ENCODE data around the gene ZNF467.

The ZNF467 gene

GRCh38 chr7:149723795-149724495, 49.4 kb downstream of the ZNF467 start:
- DNase-seq: no peak

GRCh38 chr7:149723082-149723767, 50.2 kb downstream of the ZNF467 start:
- no peak for DNase-seq

- no peak for DNase-seq
Observed at GRCh38 chr7:149722356-149722957, 50.9 kb downstream of the ZNF467 start.

- peak; percentile 1 for DNase-seq
Observed at GRCh38 chr7:149721084-149721601, 52.2 kb downstream of the ZNF467 start.

- no peak for DNase-seq
Observed at GRCh38 chr7:149720372-149721083, 52.9 kb downstream of the ZNF467 start.

GRCh38 chr7:149719912-149720335, 53.5 kb downstream of the ZNF467 start:
- DNase-seq: no peak

DNA sequence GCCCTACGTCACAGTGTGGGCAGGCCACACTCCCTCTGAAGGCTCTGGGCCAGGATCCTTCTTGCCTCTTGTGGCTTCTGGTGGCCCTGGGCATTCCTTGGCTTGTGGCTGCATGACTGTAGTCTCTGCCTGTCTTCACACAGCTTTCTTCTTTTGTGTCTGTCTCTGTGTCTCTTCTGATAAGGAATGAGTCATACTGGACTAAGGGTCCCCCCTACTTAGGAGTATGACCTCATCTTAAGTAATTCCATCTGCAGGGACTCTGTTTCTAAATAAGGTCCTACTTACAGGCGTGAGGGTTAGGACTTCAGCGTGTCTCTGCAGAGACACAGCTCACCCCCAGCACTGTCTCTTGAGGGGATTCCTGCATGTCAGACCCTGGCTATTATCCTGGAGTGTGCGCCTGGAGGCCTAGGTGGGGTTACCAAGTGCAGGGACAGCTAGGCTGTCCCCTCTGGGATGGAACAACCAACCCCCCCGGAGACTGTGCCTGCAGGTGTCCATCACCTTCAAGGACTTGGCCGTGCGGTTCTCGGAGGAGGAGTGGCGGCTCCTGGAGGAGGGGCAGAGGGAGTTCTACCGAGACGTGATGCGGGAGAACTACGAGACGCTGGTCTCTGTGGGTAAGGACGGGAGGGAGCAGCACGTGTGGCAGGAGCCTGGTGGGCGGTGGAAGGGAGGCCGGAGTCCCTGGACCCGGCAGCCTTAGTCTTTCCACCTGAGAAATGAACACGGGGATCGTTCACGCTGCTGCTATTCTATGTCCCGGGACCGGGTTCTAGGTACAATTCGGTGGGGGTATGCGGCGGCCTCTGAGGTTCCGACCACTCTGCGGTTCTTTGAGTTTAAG, 54.1 kb downstream of the ZNF467 start:
- DNase-seq: no peak

DNA sequence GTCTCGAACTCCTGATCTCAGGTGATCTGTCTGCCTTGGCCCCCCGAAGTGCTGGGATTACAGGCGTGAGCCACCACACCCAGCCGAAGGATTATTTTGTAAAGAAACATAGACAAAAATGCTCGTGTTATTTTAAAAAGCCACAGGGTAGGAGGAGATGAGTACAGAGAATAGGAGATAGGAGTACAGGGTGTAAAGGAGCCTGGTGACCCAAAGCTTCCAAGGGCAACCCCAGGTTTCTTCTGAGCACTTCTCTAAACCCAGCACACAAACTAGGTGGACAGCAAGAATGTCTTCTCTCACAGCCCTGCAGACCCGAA, 54.7 kb downstream of the ZNF467 start:
- DNase-seq: no peak

DNA sequence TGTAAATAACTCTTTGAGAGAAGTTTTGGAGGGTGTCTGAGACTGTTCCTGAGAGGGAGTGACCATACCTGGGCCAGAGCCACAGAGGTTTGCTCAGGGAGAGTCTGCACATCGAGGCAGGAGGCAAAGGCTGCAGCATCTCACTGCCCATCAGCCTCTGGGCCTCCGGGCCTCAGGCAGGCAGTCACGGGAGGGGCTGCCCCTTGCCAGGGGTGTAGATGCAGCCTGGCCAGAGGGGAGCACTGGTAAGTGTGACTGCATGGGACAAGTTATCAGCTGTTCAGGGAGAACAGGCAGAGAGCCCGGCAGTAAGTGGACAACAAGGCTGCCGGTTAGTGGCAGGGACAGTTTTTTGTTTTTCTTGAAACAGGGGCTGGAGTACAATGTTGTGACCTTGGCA, 55.9 kb downstream of the ZNF467 start:
- no peak for DNase-seq

DNA sequence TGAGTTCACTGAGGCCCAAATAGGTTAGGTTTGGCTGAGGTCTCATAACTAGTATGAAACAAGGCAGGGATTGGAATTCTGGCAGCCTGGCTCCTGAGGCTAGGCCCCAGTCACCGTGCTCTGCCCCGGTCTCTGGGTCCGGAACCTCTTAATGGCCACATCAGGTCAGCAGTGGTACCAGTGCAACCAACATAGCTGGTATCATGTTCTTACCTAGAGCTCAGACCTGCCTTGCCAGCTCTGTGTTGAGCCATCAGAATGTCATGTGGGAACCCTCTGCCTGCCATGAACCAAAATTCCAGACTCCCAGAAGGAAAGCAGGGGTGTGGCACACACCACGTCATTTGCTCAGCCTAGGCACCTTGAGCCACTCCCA, 56.5 kb downstream of the ZNF467 start:
- no peak for DNase-seq

GRCh38 chr7:149716007-149716931, 57.1 kb downstream of the ZNF467 start:
- no peak for DNase-seq

DNA sequence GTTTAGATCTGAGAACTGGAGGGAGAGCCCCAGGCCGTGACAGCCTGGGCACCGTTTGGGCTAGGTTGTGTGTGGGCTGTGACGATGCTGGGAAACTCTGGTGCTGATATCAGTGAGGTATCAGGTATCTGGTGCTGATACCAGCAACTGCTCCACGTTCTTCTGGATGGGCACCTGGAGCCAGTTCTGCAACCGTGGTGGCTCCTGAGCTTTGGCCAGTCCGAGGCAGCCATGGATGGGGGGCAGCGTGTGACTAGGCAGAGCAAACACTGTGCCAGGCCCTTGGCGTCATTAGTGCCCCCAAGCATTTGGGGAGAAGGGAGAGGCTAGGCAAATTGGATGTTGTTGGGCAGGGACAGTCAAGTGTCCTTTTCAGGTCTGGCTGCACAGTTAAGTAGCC, 57.9 kb downstream of the ZNF467 start:
- no peak for DNase-seq

DNA sequence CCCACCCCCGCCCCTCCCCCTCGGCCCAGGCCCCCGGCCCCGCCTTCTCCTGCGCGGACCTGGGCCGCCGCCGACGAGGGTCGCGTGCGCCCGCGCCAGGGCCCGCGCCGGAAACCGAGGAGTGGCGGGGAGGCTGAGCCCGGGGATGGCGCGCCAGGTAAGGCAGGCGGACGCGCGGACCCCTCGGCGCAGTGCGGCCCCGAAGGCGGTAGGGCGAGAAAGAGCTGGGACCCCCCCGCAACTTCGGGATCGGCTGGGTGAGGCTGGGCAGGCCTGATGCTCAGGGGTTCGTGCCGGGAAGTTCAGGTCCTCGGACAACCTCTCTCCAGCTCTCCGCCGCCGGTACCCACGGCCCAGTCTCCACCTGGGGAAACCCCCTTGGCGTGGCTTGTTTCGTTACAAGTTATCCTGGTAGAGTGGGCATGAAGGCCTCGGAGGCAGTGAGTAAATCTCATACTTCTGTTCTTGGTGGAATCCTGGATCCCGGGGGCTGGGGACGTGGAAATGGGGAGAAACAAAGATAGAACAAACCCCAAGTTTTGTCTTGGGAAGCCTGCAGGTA, 58.4 kb downstream of the ZNF467 start:
- peak; percentile 52 for DNase-seq
